HUDEP-2 (cell line): ENCODE measurements around the gene KRT8.
"Not testable (repeated sequence)": the region's sequence is repeated elsewhere in the genome, so short reads cannot be mapped to it uniquely, and the experiment has no call there.

ENCODE experiments used
- DNase-seq, 76 experiments: peaks; one replicate each; lab custom pipeline; 2025; ENCODE audit not compliant: unreplicated experiment in 76 of 76; lab: John Stamatoyannopoulos, UW

The KRT8 gene

GRCh38 chr12:52876372-52876771, 28.5 kb downstream of the KRT8 start:
- peak in 28 of 76 experiments; percentile 5 to 48 (median 28) for DNase-seq

GRCh38 chr12:52874573-52875435, 30.1 kb downstream of the KRT8 start:
- peak in 1 of 76 experiments; percentile 22 for DNase-seq

GRCh38 chr12:52873832-52874572, 30.9 kb downstream of the KRT8 start:
- DNase-seq, result peak in 74 of 76 experiments; percentile 23 to 93 (median 84)

- no peak for DNase-seq
Observed at GRCh38 chr12:52873513-52873831, 31.4 kb downstream of the KRT8 start.

- DNase-seq, result no peak
Observed at GRCh38 chr12:52872644-52873389, 32.1 kb downstream of the KRT8 start.

GRCh38 chr12:52871291-52872039, 33.4 kb downstream of the KRT8 start:
- DNase-seq, result peak in 9 of 76 experiments; percentile 3 to 32 (median 18)

- peak in 62 of 76 experiments; percentile 14 to 80 (median 59) for DNase-seq
Observed at GRCh38 chr12:52870361-52871290, 34.2 kb downstream of the KRT8 start.

GRCh38 chr12:52867642-52868041, 37.2 kb downstream of the KRT8 start:
- DNase-seq, result peak in 49 of 76 experiments; percentile 9 to 74 (median 50)

GRCh38 chr12:52867152-52867551, 37.7 kb downstream of the KRT8 start:
- DNase-seq, result no peak

GRCh38 chr12:52865090-52865944, 39.6 kb downstream of the KRT8 start:
- DNase-seq, result peak in 34 of 76 experiments; percentile 5 to 51 (median 28)

GRCh38 chr12:52862023-52862422, 42.9 kb downstream of the KRT8 start:
- DNase-seq, result no peak

- DNase-seq, result no peak
Observed at GRCh38 chr12:52861511-52861910, 43.4 kb downstream of the KRT8 start.

GRCh38 chr12:52860102-52860823, 44.6 kb downstream of the KRT8 start:
- no peak for DNase-seq

GRCh38 chr12:52857500-52857899, 47.4 kb downstream of the KRT8 start:
- DNase-seq, result no peak

GRCh38 chr12:52856787-52857186, 48.1 kb downstream of the KRT8 start:
- DNase-seq, result no peak

- not testable (repeated sequence) for DNase-seq
Observed at GRCh38 chr12:52856077-52856476, 48.8 kb downstream of the KRT8 start.

- DNase-seq, result no peak
Observed at GRCh38 chr12:52851787-52852186, 53.1 kb downstream of the KRT8 start.

GRCh38 chr12:52850681-52851080, 54.2 kb downstream of the KRT8 start:
- no peak for DNase-seq
